GM10248 (cell line): ENCODE measurements around the gene MICU2.

ENCODE experiments used
- CTCF ChIA-PET: fragments of 300-600 bp; sonication (Branson Sonifier 250); formaldehyde crosslinking; extraction: SDS; loops from one replicate; lab custom pipeline; 2021; ENCODE audit warnings: antibody characterized with exemption; lab: Yijun Ruan, JAX
- POLR2A ChIA-PET: fragments of 350-650 bp; sonication (Branson Sonifier 250); formaldehyde crosslinking; extraction: SDS; loops from one replicate; lab custom pipeline; 2020; ENCODE audit warnings: antibody characterized with exemption; lab: Yijun Ruan, JAX
- DNase-seq: peaks from one replicate; pipeline ENCODE4 v3.0.0; 2012; ENCODE audit errors: extremely low spot score
- CTCF ChIP-seq: IDR thresholded peaks from 2 replicates; pipeline ENCODE4 v1.5.1; 2012; ENCODE audit warnings: mild to moderate bottlenecking, low read depth; ENCODE audit errors: extremely low read depth, missing control alignments, control extremely low read depth

MICU2 gene

GRCh38 chr13:21616205-21616866 is 12.4 kb upstream of the MICU2 start:
- no peak for DNase-seq
- ChIA-PET CTCF (interaction anchor here (1.6 to 2.8 kb wide), 4 partner anchors 10 to 58 kb away, joined by 5 to 15 read pairs (median 10); no protein-coding TSS in a partner anchor), POLR2A (no interaction called here)
- TF ChIP-seq CTCF, result no peak

- no peak for TF ChIP-seq CTCF
- DNase-seq, result no peak
- ChIA-PET CTCF (interaction anchor here (1.6 to 2.8 kb wide), 4 partner anchors 9 to 57 kb away, joined by 5 to 15 read pairs (median 10); no protein-coding TSS in a partner anchor), POLR2A (no interaction called here)
Measured at GRCh38 chr13:21615427-21615826, 11.5 kb upstream of the MICU2 start.

- no peak for DNase-seq
- TF ChIP-seq CTCF, result no peak
- POLR2A ChIA-PET, result no interaction called here
- CTCF ChIA-PET, result interaction anchor here (0.9 to 1.7 kb wide), 4 partner anchors 9 to 24 kb away, joined by 3 to 6 read pairs (median 4); partner anchors contain the start of gene MICU2
Measured at GRCh38 chr13:21613791-21614190, 9.8 kb upstream of the MICU2 start.

- TF ChIP-seq CTCF, result no peak
- POLR2A ChIA-PET, result no interaction called here
Measured at GRCh38 chr13:21611385-21611784, 7.4 kb upstream of the MICU2 start.

GRCh38 chr13:21610687-21611086 is 6.7 kb upstream of the MICU2 start:
- DNase-seq, result no peak
- TF ChIP-seq CTCF, result no peak
- ChIA-PET CTCF (no interaction called here), POLR2A (no interaction called here)

More at GRCh38 chr13:21611385-21611784, 7.4 kb upstream of the MICU2 start:
- DNase-seq, result no peak
- CTCF ChIA-PET, result no interaction called here

- DNase-seq, result no peak
- no peak for TF ChIP-seq CTCF
- POLR2A ChIA-PET, result no interaction called here
- CTCF ChIA-PET, result interaction anchor here (0.8 kb wide), 1 partner anchor 8 kb away, joined by 3 read pairs; no protein-coding TSS in a partner anchor
Measured at GRCh38 chr13:21608961-21609360, 5.0 kb upstream of the MICU2 start.
